HEK293 (cell line): ENCODE data around the gene POU5F1.

Experiments
- GFI1B ChIP-seq: fragments of 450-650 bp; formaldehyde crosslinking; IDR thresholded peaks from 2 replicates; pipeline ENCODE4 v1.5.1; 2016; ENCODE audit warnings: missing biosample characterization, missing genetic modification characterization
- KLF10 ChIP-seq: fragments of 450-650 bp; IDR thresholded peaks from 2 replicates; pipeline ENCODE4 v1.5.1; 2018; ENCODE audit warnings: missing biosample characterization, mild to moderate bottlenecking, missing genetic modification characterization
- KLF7 ChIP-seq: fragments of 450-650 bp; formaldehyde crosslinking; IDR thresholded peaks from 2 replicates; pipeline ENCODE4 v1.5.1; 2016; ENCODE audit warnings: missing biosample characterization, missing genetic modification characterization, borderline replicate concordance
- OSR2 ChIP-seq: fragments of 450-650 bp; formaldehyde crosslinking; IDR thresholded peaks from 2 replicates; pipeline ENCODE4 v1.5.1; 2016; ENCODE audit warnings: missing biosample characterization, missing genetic modification characterization
- PATZ1 ChIP-seq: fragments of 450-650 bp; formaldehyde crosslinking; IDR thresholded peaks from 2 replicates; pipeline ENCODE4 v1.5.1; 2016; ENCODE audit warnings: missing biosample characterization, missing genetic modification characterization
- PRDM10 ChIP-seq: fragments of 450-650 bp; formaldehyde crosslinking; IDR thresholded peaks from 2 replicates; pipeline ENCODE4 v1.5.1; 2016; ENCODE audit warnings: missing biosample characterization, missing genetic modification characterization
- PRDM2 ChIP-seq: fragments of 450-650 bp; formaldehyde crosslinking; IDR thresholded peaks from 2 replicates; pipeline ENCODE4 v1.5.1; 2016; ENCODE audit warnings: missing biosample characterization, missing genetic modification characterization, borderline replicate concordance
- REPIN1 ChIP-seq: fragments of 450-650 bp; formaldehyde crosslinking; IDR thresholded peaks from 2 replicates; pipeline ENCODE4 v1.5.1; 2017; ENCODE audit warnings: missing biosample characterization, missing genetic modification characterization, low read depth
- YY1 ChIP-seq: fragments of 450-650 bp; formaldehyde crosslinking; IDR thresholded peaks from 2 replicates; pipeline ENCODE4 v1.5.1; 2018; ENCODE audit warnings: missing biosample characterization, missing genetic modification characterization
- ZBTB48 ChIP-seq: fragments of 450-650 bp; formaldehyde crosslinking; IDR thresholded peaks from 2 replicates; pipeline ENCODE4 v1.5.1; 2016; ENCODE audit warnings: missing biosample characterization, missing genetic modification characterization
- ZNF16 ChIP-seq: fragments of 450-650 bp; formaldehyde crosslinking; IDR thresholded peaks from 2 replicates; pipeline ENCODE4 v1.5.1; 2016; ENCODE audit warnings: low read depth, missing biosample characterization, missing genetic modification characterization
- ZNF169 ChIP-seq: fragments of 450-650 bp; formaldehyde crosslinking; IDR thresholded peaks from 2 replicates; pipeline ENCODE4 v1.5.1; 2016; ENCODE audit warnings: missing biosample characterization, missing genetic modification characterization
- ZNF2 ChIP-seq: fragments of 450-650 bp; formaldehyde crosslinking; IDR thresholded peaks from 2 replicates; pipeline ENCODE4 v1.5.1; 2016; ENCODE audit warnings: missing biosample characterization, missing genetic modification characterization
- ZNF362 ChIP-seq: fragments of 450-650 bp; formaldehyde crosslinking; IDR thresholded peaks from 2 replicates; pipeline ENCODE4 v1.5.1; 2016; ENCODE audit warnings: missing biosample characterization, missing genetic modification characterization
- ZNF391 ChIP-seq: fragments of 450-650 bp; formaldehyde crosslinking; IDR thresholded peaks from 2 replicates; pipeline ENCODE4 v1.5.1; 2016; ENCODE audit warnings: low read depth, missing biosample characterization, missing genetic modification characterization, borderline replicate concordance
- ZNF426 ChIP-seq: fragments of 450-650 bp; formaldehyde crosslinking; IDR thresholded peaks from 2 replicates; pipeline ENCODE4 v1.5.1; 2017; ENCODE audit warnings: missing biosample characterization, missing genetic modification characterization, mild to moderate bottlenecking, inconsistent platforms, moderate library complexity
- ZNF544 ChIP-seq: fragments of 450-650 bp; formaldehyde crosslinking; IDR thresholded peaks from 2 replicates; pipeline ENCODE4 v1.5.0; 2017; ENCODE audit warnings: missing biosample characterization, missing genetic modification characterization
- ZNF600 ChIP-seq: fragments of 450-650 bp; formaldehyde crosslinking; IDR thresholded peaks from 2 replicates; pipeline ENCODE4 v1.5.1; 2016; ENCODE audit warnings: missing biosample characterization, missing genetic modification characterization
- ZNF654 ChIP-seq: fragments of 450-650 bp; formaldehyde crosslinking; IDR thresholded peaks from 2 replicates; pipeline ENCODE4 v1.5.1; 2016; ENCODE audit warnings: low read depth, missing biosample characterization, missing genetic modification characterization
- ZNF658 ChIP-seq: fragments of 450-650 bp; formaldehyde crosslinking; IDR thresholded peaks from 2 replicates; pipeline ENCODE4; 2016; ENCODE audit warnings: missing biosample characterization, missing genetic modification characterization
- ZNF670 ChIP-seq: fragments of 450-650 bp; formaldehyde crosslinking; IDR thresholded peaks from 2 replicates; pipeline ENCODE4 v1.5.1; 2016; ENCODE audit warnings: missing biosample characterization, missing genetic modification characterization, low read depth
- ZNF692 ChIP-seq: fragments of 450-650 bp; formaldehyde crosslinking; IDR thresholded peaks from 2 replicates; pipeline ENCODE4 v1.5.1; 2016; ENCODE audit warnings: missing biosample characterization, missing genetic modification characterization

Gene POU5F1

GRCh38 chr6:31158140-31158862, 12.2 kb downstream of the POU5F1 start, which contains the start of gene TCF19 (continued):
- TF ChIP-seq PRDM2 (tag by site-specific recombination) (no peak), ZNF654 (tag by site-specific recombination) (no peak), ZNF600 (tag by site-specific recombination) (peak; percentile 72), ZNF670 (tag by site-specific recombination) (no peak), PRDM10 (peak; percentile 93), ZNF391 (0 out of 2 replicates have a peak, but pooled peaks have one; percentile 15), ZNF544 (tag by site-specific recombination) (no peak), ZNF426 (tag by site-specific recombination) (no peak), ZNF692 (tag by site-specific recombination) (peak; percentile 92), ZNF362 (tag by site-specific recombination) (no peak), YY1 (tag by site-specific recombination) (no peak), GFI1B (no peak), ZNF658 (no peak), ZNF169 (tag by site-specific recombination) (no peak), KLF7 (tag by site-specific recombination) (peak; percentile 73), ZBTB48 (tag by site-specific recombination) (peak; percentile 15; the same call in 1 of the 2 replicates), OSR2 (tag by site-specific recombination) (peak; percentile 25; the same call in 1 of the 2 replicates), REPIN1 (tag by site-specific recombination) (no peak), PATZ1 (peak; percentile 79), ZNF2 (tag by site-specific recombination) (peak; percentile 19; the same call in 1 of the 2 replicates), ZNF16 (tag by site-specific recombination) (no peak), KLF10 (peak; percentile 87)
